Hepatocyte (in vitro differentiated cells): ENCODE data around the gene FGD5.

Experiments
- EZH2 ChIP-seq: fragments of 200-600 bp; sonication (generic); IDR thresholded peaks from 2 replicates; pipeline ENCODE4 v1.6.1; 2016; ENCODE audit warnings: antibody characterized with exemption, mild to moderate bottlenecking, borderline replicate concordance
- TF ChIP-seq, protein P1 (sequence below): fragments of 200-600 bp; sonication (generic); IDR thresholded peaks from 2 replicates; pipeline ENCODE4 v1.5.1; 2016; ENCODE audit warnings: antibody characterized with exemption, mild to moderate bottlenecking; ENCODE audit not compliant: poor library complexity

DNA sequence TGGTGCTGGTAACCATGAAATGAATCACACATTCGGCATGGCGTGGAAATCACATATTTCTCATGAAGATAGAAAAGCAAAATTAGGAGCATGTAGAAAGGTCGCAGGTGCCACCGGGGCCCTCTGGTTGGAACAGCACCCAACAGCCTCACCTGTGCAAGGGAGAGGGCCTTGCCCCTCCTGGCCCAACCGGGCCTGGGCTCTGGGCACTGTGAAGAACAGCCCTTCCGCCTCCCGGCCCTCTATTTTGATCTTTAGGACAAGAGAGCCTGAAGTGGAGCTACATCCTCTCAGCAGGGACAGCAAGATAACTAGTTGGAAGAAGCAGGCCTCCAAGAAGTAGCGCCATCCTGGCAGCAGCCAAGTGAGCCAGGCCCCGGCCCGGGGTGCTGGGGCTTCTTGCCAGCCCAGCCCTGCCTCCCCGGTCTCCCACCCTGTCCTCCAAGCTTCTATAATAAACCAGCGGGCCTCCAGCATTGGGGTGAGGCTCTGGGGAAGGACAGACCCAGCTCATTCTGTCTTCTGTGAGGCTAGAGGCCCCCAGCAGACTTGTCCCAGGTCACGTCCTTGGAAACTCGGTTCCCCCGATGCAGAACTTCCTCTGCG, 46.1 kb upstream of the FGD5 start:
- TF ChIP-seq, protein P1, sequence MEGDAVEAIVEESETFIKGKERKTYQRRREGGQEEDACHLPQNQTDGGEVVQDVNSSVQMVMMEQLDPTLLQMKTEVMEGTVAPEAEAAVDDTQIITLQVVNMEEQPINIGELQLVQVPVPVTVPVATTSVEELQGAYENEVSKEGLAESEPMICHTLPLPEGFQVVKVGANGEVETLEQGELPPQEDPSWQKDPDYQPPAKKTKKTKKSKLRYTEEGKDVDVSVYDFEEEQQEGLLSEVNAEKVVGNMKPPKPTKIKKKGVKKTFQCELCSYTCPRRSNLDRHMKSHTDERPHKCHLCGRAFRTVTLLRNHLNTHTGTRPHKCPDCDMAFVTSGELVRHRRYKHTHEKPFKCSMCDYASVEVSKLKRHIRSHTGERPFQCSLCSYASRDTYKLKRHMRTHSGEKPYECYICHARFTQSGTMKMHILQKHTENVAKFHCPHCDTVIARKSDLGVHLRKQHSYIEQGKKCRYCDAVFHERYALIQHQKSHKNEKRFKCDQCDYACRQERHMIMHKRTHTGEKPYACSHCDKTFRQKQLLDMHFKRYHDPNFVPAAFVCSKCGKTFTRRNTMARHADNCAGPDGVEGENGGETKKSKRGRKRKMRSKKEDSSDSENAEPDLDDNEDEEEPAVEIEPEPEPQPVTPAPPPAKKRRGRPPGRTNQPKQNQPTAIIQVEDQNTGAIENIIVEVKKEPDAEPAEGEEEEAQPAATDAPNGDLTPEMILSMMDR = no peak
- no peak for TF ChIP-seq EZH2
